22Rv1 (cell line): Measurements from ENCODE around the gene TLL2.

Source experiments
- CTCF ChIP-seq: fragments of 450-650 bp; IDR thresholded peaks from 2 replicates; pipeline ENCODE4 v1.5.1; 2017; ENCODE audit warnings: mild to moderate bottlenecking
- ZFX ChIP-seq: fragments of 450-650 bp; IDR thresholded peaks from 2 replicates; pipeline ENCODE4 v1.6.1; 2017; ENCODE audit warnings: antibody characterized with exemption, borderline replicate concordance

GRCh38 chr10:96344178-96344577 lies 169.5 kb downstream of the TLL2 start:
- TF ChIP-seq CTCF: no peak
- TF ChIP-seq ZFX: no peak
